C4-2B (cell line): ENCODE data around the gene FDCSP.

ENCODE experiments used
- H3K27ac ChIP-seq: fragments of 450-650 bp; 2 replicates; pipeline ENCODE4 v1.5.1; 2017
- CTCF ChIP-seq: fragments of 450-650 bp; conservative IDR thresholded peaks from 2 replicates; pipeline ENCODE4 v1.5.1; 2017; ENCODE audit warnings: mild to moderate bottlenecking
- ZFX ChIP-seq: fragments of 450-650 bp; IDR thresholded peaks from 2 replicates; pipeline ENCODE4 v1.6.1; 2017

Gene FDCSP

DNA sequence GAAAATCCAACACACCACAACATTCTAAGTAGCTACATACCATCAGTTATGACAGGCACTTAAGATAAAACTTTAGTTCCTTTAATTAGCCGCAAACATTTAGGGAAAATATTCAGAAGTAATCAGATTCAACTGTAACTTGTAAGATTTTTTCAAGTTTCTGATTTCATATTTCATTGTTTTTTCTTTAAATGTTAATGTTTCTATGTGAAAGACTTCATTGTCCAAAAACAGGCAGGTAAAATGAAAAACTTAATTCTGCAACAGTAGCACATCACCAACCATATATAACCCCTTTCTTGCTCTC, 42.0 kb upstream of the FDCSP start:
- TF ChIP-seq ZFX (no peak), CTCF (peak; percentile 39)
- H3K27ac ChIP-seq, result no peak overlapping the region

DNA sequence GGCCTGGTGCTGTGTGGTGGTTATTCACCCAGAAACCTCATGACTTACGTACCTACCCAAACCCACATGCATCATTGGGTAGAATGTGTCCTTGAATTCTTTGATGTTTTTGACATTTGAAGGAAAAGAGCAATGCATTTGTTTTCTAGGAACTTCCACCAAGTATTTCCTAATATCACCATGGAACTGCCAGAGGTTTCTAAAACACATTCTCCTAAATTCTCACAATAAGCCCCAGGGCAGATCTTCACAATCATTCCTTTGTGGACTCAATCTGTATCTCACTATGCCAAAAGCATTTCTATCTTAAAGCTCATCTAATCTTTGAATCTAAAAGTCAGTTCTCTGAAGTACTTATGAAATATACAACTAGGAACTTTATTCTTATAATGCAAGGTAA, 38.7 kb upstream of the FDCSP start:
- no peak for TF ChIP-seq CTCF
- TF ChIP-seq ZFX, result no peak
- no peak overlapping the region for H3K27ac ChIP-seq

GRCh38 chr4:70190579-70190978, 35.3 kb upstream of the FDCSP start:
- no peak for TF ChIP-seq ZFX
- TF ChIP-seq CTCF, result no peak
- H3K27ac ChIP-seq, result no peak overlapping the region

DNA sequence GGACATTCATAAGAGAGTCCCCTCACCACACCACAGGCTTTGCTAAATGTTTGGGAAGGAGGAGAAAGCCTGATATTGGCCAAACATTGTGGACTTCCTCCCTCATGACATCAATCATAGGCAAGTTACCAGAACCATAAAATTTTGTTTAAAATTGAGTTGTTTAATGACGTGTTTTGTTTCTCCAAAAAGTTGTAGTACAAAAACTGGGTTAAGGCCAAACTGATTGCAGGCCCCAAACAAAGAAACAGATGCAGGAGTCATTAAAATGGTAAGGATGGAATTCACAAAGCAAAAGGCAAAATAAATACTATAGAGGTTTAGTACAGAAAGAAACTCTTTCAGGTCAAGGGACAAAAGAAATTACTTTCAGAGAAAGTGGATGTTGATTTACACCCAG, 34.3 kb upstream of the FDCSP start:
- no peak for TF ChIP-seq CTCF
- no peak for TF ChIP-seq ZFX
- no peak overlapping the region for H3K27ac ChIP-seq

- no peak for TF ChIP-seq ZFX
These were observed 33.0 kb upstream of the FDCSP start for GRCh38 chr4:70192895-70193294.

DNA sequence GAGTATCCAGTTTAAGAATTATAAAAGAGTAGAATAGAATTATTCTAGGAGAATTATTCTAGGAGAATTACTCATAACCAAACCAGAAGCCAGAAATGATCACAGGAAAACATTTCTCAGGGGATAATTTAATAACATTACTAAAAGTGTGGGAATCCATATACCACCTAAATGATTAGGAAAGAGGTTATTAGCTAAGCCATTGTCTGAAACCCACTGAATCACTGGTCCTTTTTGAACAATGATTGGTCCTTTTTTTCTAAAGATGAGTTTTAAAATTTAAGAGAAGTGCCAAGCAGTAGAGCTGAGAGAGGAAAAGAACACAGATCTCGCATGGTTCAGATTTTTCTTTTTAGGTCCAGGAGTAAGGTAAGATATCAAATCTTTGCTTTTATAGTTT, 30.5 kb upstream of the FDCSP start, which contains the start of gene ODAM:
Gene ODAM, plus strand, starts transcription at position 301 of the 400 bp plus-strand sequence. CDS start 819 bp downstream, outside the sequence.
- TF ChIP-seq ZFX, result no peak
- no peak for TF ChIP-seq CTCF
- no peak within 1 kb of the TSS for H3K27ac ChIP-seq

More at GRCh38 chr4:70192895-70193294, 33.0 kb upstream of the FDCSP start:
- H3K27ac ChIP-seq, result no peak overlapping the region

- H3K27ac ChIP-seq, result no peak overlapping the region
- TF ChIP-seq ZFX (no peak), CTCF (no peak)
These were observed 29.1 kb upstream of the FDCSP start for GRCh38 chr4:70196857-70197256.

- TF ChIP-seq CTCF (no peak), ZFX (0 out of 2 replicates have a peak, but pooled peaks have one; percentile 17)
- 0 out of 2 replicates have a peak overlapping the region, but pooled peaks have one; percentile 18 for H3K27ac ChIP-seq
These were observed 28.1 kb upstream of the FDCSP start for GRCh38 chr4:70197842-70198241.
